ENCODE measurements around the gene TMEM161B.
"Not testable (repeated sequence)": the region's sequence is repeated elsewhere in the genome, so short reads cannot be mapped to it uniquely, and the experiment has no call there.

The TMEM161B gene

GRCh38 chr5:88195636-88196035 lies 73.0 kb downstream of the TMEM161B start:
- ChIA-PET POLR2A (no interaction called here), CTCF (no interaction called here)
- H3K4me3 ChIP-seq (ENCODE audit: low read depth, low read length) = no peak overlapping the region
- no peak for DNase-seq (ENCODE audit: low read depth, low spot score)
- TF ChIP-seq CTCF (IDR thresholded peaks at IDR 0.05; ENCODE audit: insufficient read depth, low read length, missing control alignments) = no peak

- POLR2A ChIA-PET = no interaction called here
These were observed 74.7 kb downstream of the TMEM161B start for GRCh38 chr5:88193896-88194295.

GRCh38 chr5:88190106-88190834 lies 78.4 kb downstream of the TMEM161B start:
- CTCF ChIA-PET = no interaction called here
- DNase-seq (ENCODE audit: low read depth, low spot score) = no peak

More at GRCh38 chr5:88193896-88194295, 74.7 kb downstream of the TMEM161B start:
- H3K4me3 ChIP-seq (ENCODE audit: low read depth, low read length) = no peak overlapping the region
- no peak for DNase-seq (ENCODE audit: low read depth, low spot score)
- TF ChIP-seq CTCF (IDR thresholded peaks at IDR 0.05; ENCODE audit: insufficient read depth, low read length, missing control alignments) = no peak
- CTCF ChIA-PET = no interaction called here

GRCh38 chr5:88189484-88189883 lies 79.2 kb downstream of the TMEM161B start:
- DNase-seq (ENCODE audit: low read depth, low spot score) = not testable (repeated sequence)

More at GRCh38 chr5:88190106-88190834, 78.4 kb downstream of the TMEM161B start:
- POLR2A ChIA-PET = no interaction called here
- no peak for TF ChIP-seq CTCF (IDR thresholded peaks at IDR 0.05; ENCODE audit: insufficient read depth, low read length, missing control alignments)
- no peak overlapping the region for H3K4me3 ChIP-seq (ENCODE audit: low read depth, low read length)

GRCh38 chr5:88188458-88189132 lies 80.0 kb downstream of the TMEM161B start:
- DNase-seq (ENCODE audit: low read depth, low spot score) = no peak
- ChIA-PET CTCF (no interaction called here), POLR2A (no interaction called here)
- H3K4me3 ChIP-seq (ENCODE audit: low read depth, low read length) = no peak overlapping the region
- TF ChIP-seq CTCF (IDR thresholded peaks at IDR 0.05; ENCODE audit: insufficient read depth, low read length, missing control alignments) = no peak

More at GRCh38 chr5:88189484-88189883, 79.2 kb downstream of the TMEM161B start:
- H3K4me3 ChIP-seq (ENCODE audit: low read depth, low read length); POLR2A ChIA-PET; CTCF ChIA-PET: not testable (repeated sequence)

- H3K4me3 ChIP-seq (ENCODE audit: low read depth, low read length) = no peak overlapping the region
- ChIA-PET POLR2A (no interaction called here), CTCF (no interaction called here)
- TF ChIP-seq CTCF (IDR thresholded peaks at IDR 0.05; ENCODE audit: insufficient read depth, low read length, missing control alignments) = no peak
- no peak for DNase-seq (ENCODE audit: low read depth, low spot score)
These were observed 85.4 kb downstream of the TMEM161B start for GRCh38 chr5:88183255-88183654.

GRCh38 chr5:88177486-88177885 lies 91.2 kb downstream of the TMEM161B start:
- H3K4me3 ChIP-seq (ENCODE audit: low read depth, low read length); CTCF ChIA-PET; POLR2A ChIA-PET; DNase-seq (ENCODE audit: low read depth, low spot score): not testable (repeated sequence)

Data from AG04449 (cell line).